PC-3 (cell line): ENCODE measurements around the gene BANK1. TPM values are rescaled to one million over a fixed set of nuclear protein-coding genes. Genes with fewer than 3 reads are reported as not detected.

Source experiments
- ATAC-seq: fragments of 200-7000 bp; cut with Tn5 transposase; 2 replicates; pipeline ENCODE4 v1.9.1; 2020; ENCODE audit warnings: mild to moderate bottlenecking, moderate library complexity
- BruUV-seq: library from RNA; stranded (reverse); fragments of 400-500 nt; replicated peaks from 2 replicates; lab custom pipeline; 2021; lab: Mats Ljungman, UMichigan
- CTCF ChIA-PET: fragments of 300-600 bp; sonication (Branson Sonifier 250); formaldehyde crosslinking; loops from one replicate; lab custom pipeline; 2022; ENCODE audit warnings: antibody characterized with exemption; lab: Charles Lee
- POLR2A ChIA-PET: fragments of 300-600 bp; sonication (Branson Sonifier 250); formaldehyde crosslinking; loops from one replicate; lab custom pipeline; 2022; ENCODE audit warnings: antibody characterized with exemption; ENCODE audit not compliant: unreplicated experiment; lab: Charles Lee
- DNase-seq: peaks from one replicate; pipeline ENCODE4 v3.0.0-alpha.2; 2015
- H2AFZ ChIP-seq: fragments of 300-600 bp; sonication (generic); 2 replicates; pipeline ENCODE4 v1.6.0; 2016; ENCODE audit warnings: antibody characterized with exemption, low read length
- H3F3A ChIP-seq: fragments of 300-600 bp; sonication (generic); one replicate; pipeline ENCODE4 v1.6.0; 2017; ENCODE audit warnings: antibody characterized with exemption, low read length, control low read depth, mild to moderate bottlenecking; ENCODE audit not compliant: unreplicated experiment
- H3K27ac ChIP-seq: fragments of 300-600 bp; sonication (generic); 2 replicates; pipeline ENCODE4 v1.5.1; 2016; ENCODE audit warnings: mild to moderate bottlenecking, low read length
- H3K27me3 ChIP-seq: fragments of 300-600 bp; sonication (generic); 2 replicates; pipeline ENCODE4 v1.6.1; 2016; ENCODE audit warnings: low read length, mixed read lengths
- H3K36me3 ChIP-seq: fragments of 300-600 bp; sonication (generic); 2 replicates; pipeline ENCODE4 v1.6.1; 2016; ENCODE audit warnings: low read depth, mixed run types, low read length, mixed read lengths
- H3K4me1 ChIP-seq: fragments of 300-600 bp; sonication (generic); 2 replicates; pipeline ENCODE4 v1.5.1; 2016; ENCODE audit warnings: low read length; ENCODE audit not compliant: insufficient read depth
- H3K4me2 ChIP-seq: fragments of 300-600 bp; sonication (generic); 2 replicates; pipeline ENCODE4 v1.6.0; 2016; ENCODE audit warnings: low read length
- H3K4me3 ChIP-seq: fragments of 300-600 bp; sonication (generic); 2 replicates; pipeline ENCODE4 v1.5.1; 2016; ENCODE audit warnings: mild to moderate bottlenecking, low read length, mixed read lengths
- H3K79me2 ChIP-seq: fragments of 300-600 bp; sonication (generic); 2 replicates; pipeline ENCODE4 v1.6.1; 2017; ENCODE audit warnings: low read length, mixed read lengths
- H3K9ac ChIP-seq: fragments of 300-600 bp; sonication (generic); 2 replicates; pipeline ENCODE4 v1.6.0; 2016; ENCODE audit warnings: mild to moderate bottlenecking, low read length
- H3K9me2 ChIP-seq: fragments of 300-600 bp; sonication (generic); replicated peaks from 2 replicates; pipeline ENCODE4 v1.6.1; 2016; ENCODE audit warnings: mixed run types, low read length, mixed read lengths
- H3K9me3 ChIP-seq: fragments of 300-600 bp; sonication (generic); 2 replicates; pipeline ENCODE4 v1.6.1; 2016; ENCODE audit warnings: low read length, mixed read lengths
- H4K20me1 ChIP-seq: fragments of 300-600 bp; sonication (generic); 2 replicates; pipeline ENCODE4 v1.6.1; 2016; ENCODE audit warnings: low read length, mixed read lengths
- CTCF ChIP-seq: fragments of 300-600 bp; sonication (generic); conservative IDR thresholded peaks from 2 replicates; pipeline ENCODE4 v1.5.1; 2017; ENCODE audit warnings: antibody characterized with exemption, low read depth, mild to moderate bottlenecking, low read length
- EZH2 ChIP-seq: fragments of 300-600 bp; sonication (generic); IDR thresholded peaks from one replicate; pipeline ENCODE4 v1.6.1; 2017; ENCODE audit warnings: antibody characterized with exemption, mild to moderate bottlenecking, low read length; ENCODE audit not compliant: unreplicated experiment
- EZH2phosphoT487 ChIP-seq: fragments of 300-600 bp; sonication (generic); IDR thresholded peaks from 2 replicates; pipeline ENCODE4 v1.6.1; 2018; ENCODE audit warnings: mild to moderate bottlenecking, antibody characterized with exemption, low read length, borderline replicate concordance
- intact Hi-C: fragments of 100-400 bp; cut with micrococcal nuclease; formaldehyde crosslinking; loops from 2 replicates; pipeline ENCODE4 v1.9.0; 2023
- total RNA-seq: library from RNA; depleted of rRNA; stranded (reverse); fragments of >200 nt; gene quantifications from 2 replicates; pipeline ENCODE4 v1.2.3, GENCODE V29; 2014

BANK1 gene
- total RNA-seq, 1 experiment from 2014 or later, result 1.5 TPM

GRCh38 chr4:101806914-101807313, 16.4 kb downstream of the BANK1 start:
- TF ChIP-seq CTCF (no peak), EZH2phosphoT487 (no peak), EZH2 (no peak)
- Histone ChIP-seq H3K27me3 (no peaks in the 10 kb centered on the region), H2AFZ (no peak overlapping the region), H3K4me3 (no peak overlapping the region), H3K9ac (no peak overlapping the region), H3K4me2 (no peak overlapping the region), H3K27ac (no peak overlapping the region), H3K9me3 (no peaks in the 10 kb centered on the region), H4K20me1 (no peaks in the 10 kb centered on the region), H3K4me1 (0 out of 2 replicates have a peak, but pooled peaks cover 4% of the 10 kb centered on the region), H3K9me2 (no peaks in the 10 kb centered on the region), H3F3A (no peaks in the 10 kb centered on the region), H3K79me2 (no peaks in the 10 kb centered on the region), H3K36me3 (no peaks in the 10 kb centered on the region)
- ChIA-PET CTCF (no interaction called here), POLR2A (no interaction called here)
- DNase-seq (no peak), ATAC-seq (no peak)
- intact Hi-C loops, result no loop called here
- BruUV-seq, result no TSS peak

DNA sequence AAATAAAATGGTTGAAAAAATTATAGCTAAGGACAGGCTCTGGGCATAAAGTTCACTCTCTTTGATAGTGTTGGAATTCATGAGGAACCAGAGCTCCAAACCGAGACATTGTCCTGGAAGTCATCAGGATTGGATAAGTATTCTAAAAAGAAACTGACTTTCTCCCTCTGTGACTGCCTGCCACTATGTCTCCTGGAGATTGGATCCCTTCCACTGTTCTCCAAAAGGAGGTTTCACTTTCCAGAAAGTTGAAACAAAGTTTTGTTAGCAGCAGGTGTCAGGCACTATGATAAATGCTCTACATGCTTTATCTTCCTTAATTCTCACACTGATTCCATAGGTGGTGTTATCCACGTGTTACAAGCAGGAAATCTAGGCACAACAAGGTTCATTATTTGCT, 16.8 kb downstream of the BANK1 start:
- Histone ChIP-seq H3F3A (no peaks in the 10 kb centered on the region), H3K4me1 (0 out of 2 replicates have a peak, but pooled peaks cover 4% of the 10 kb centered on the region), H3K9me2 (no peaks in the 10 kb centered on the region), H3K27ac (no peak overlapping the region), H3K79me2 (no peaks in the 10 kb centered on the region), H3K9ac (no peak overlapping the region), H3K27me3 (no peaks in the 10 kb centered on the region), H3K4me2 (no peak overlapping the region), H4K20me1 (no peaks in the 10 kb centered on the region), H3K4me3 (no peak overlapping the region), H2AFZ (no peak overlapping the region), H3K9me3 (no peaks in the 10 kb centered on the region), H3K36me3 (no peaks in the 10 kb centered on the region)
- ChIA-PET POLR2A (no interaction called here), CTCF (no interaction called here)
- TF ChIP-seq EZH2phosphoT487, result no peak
- TF ChIP-seq CTCF, result no peak
- TF ChIP-seq EZH2, result no peak
- no peak for ATAC-seq
- no TSS peak for BruUV-seq
- intact Hi-C loops, result no loop called here
- no peak for DNase-seq

DNA sequence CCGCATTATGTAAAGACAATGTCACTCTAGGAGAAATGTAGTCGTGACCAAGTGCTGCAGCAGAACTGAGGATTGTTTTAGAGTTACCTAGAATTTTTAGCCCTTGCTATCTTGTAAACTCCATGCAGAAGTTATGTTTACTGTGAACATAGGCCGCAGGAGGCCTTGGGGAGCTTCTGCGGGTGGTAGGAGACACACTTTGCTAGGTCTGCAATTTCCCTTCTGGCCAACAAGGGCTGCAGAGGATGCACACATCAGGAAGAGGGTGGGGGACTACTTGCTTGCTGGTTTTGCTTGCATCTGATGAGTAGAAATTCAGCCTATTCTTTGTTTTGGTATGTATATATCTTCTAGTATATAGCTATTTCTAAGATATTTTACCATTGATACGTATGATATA, 23.1 kb downstream of the BANK1 start:
- Histone ChIP-seq H3K9ac (no peak overlapping the region), H3K4me3 (no peak overlapping the region), H3F3A (no peaks in the 10 kb centered on the region), H3K9me3 (no peaks in the 10 kb centered on the region), H3K4me1 (0 out of 2 replicates have a peak, but pooled peaks cover 4% of the 10 kb centered on the region), H3K36me3 (no peaks in the 10 kb centered on the region), H4K20me1 (no peaks in the 10 kb centered on the region), H3K79me2 (no peaks in the 10 kb centered on the region), H3K9me2 (no peaks in the 10 kb centered on the region), H3K4me2 (no peak overlapping the region), H3K27ac (no peak overlapping the region), H3K27me3 (no peaks in the 10 kb centered on the region), H2AFZ (no peak overlapping the region)
- BruUV-seq, result no TSS peak
- DNase-seq, result no peak
- POLR2A ChIA-PET, result no interaction called here
- CTCF ChIA-PET, result no interaction called here
- intact Hi-C loops, result no loop called here
- ATAC-seq, result no peak
- no peak for TF ChIP-seq EZH2phosphoT487
- TF ChIP-seq CTCF, result no peak
- no peak for TF ChIP-seq EZH2
